Right lobe of liver (tissue), 6 donors: ENCODE measurements around the gene IDH1. TPM values are rescaled to one million over a fixed set of nuclear protein-coding genes. Genes with fewer than 3 reads are reported as not detected.
"Not testable (repeated sequence)": the region's sequence is repeated elsewhere in the genome, so short reads cannot be mapped to it uniquely, and the experiment has no call there.

ENCODE experiments used
- ATAC-seq, 4 donors: fragments of 200-7000 bp; cut with Tn5 transposase; one replicate each; pipeline ENCODE4 v1.9.1; 2020; ENCODE audit warnings: mild to moderate bottlenecking in 4 of 4, moderate library complexity in 4 of 4
- DNase-seq, 3 donors: peaks; one replicate each; pipeline ENCODE4 v3.0.0-alpha.2; 2020
- H3K27ac ChIP-seq, 3 donors: fragments of 200-600 bp; one replicate each; pipeline ENCODE4 v1.8.0; 2022
- H3K27me3 ChIP-seq, 2 donors: fragments of 200-600 bp; one replicate each; pipeline ENCODE4 v1.8.0; 2022
- H3K36me3 ChIP-seq, 4 donors: fragments of 200-600 bp; sonication (generic) in 1 of 4; one replicate each; pipeline versions ENCODE4 v1.5.1 to v1.8.0; 2017 to 2022; ENCODE audit warnings: control low read depth in 1 of 4
- H3K4me1 ChIP-seq, 4 donors: fragments of 200-600 bp; sonication (generic) in 1 of 4; one replicate each; pipeline versions ENCODE4 v1.5.1 to v1.8.0; 2017 to 2022; ENCODE audit warnings: control low read depth in 1 of 4
- H3K4me3 ChIP-seq, 3 donors: fragments of 200-600 bp; one replicate each; pipeline ENCODE4 v1.8.0; 2022
- H3K9me3 ChIP-seq, 4 donors: fragments of 200-600 bp; sonication (generic) in 1 of 4; one replicate each; pipeline versions ENCODE4 v1.5.1 to v1.8.0; 2017 to 2022; ENCODE audit warnings: control low read depth in 1 of 4
- CTCF ChIP-seq, 4 donors: fragments of 200-600 bp in 3 of 4; fragments of 450-650 bp in 1 of 4; IDR thresholded peaks; one replicate each; pipeline versions ENCODE4 v1.5.1 to v1.8.0; 2016 to 2022; ENCODE audit warnings: antibody characterized with exemption in 4 of 4, mild to moderate bottlenecking in 2 of 4
- POLR2A ChIP-seq: fragments of 450-650 bp; IDR thresholded peaks from one replicate; pipeline ENCODE4 v1.6.1; 2017; ENCODE audit warnings: antibody characterized with exemption, mild to moderate bottlenecking
- WGBS: methylation state at CpG from one replicate; pipeline ENCODE4 v1.1.6; 2018; ENCODE audit warnings: low coverage, low lambda C conversion rate; ENCODE audit not compliant: insufficient coverage; ENCODE audit errors: missing lambda C conversion rate; 5-methylcytosine and 5-hydroxymethylcytosine counted together
- intact Hi-C, 2 donors: fragments of 100-400 bp; cut with DNase I; formaldehyde crosslinking; loops; one replicate each; pipeline versions ENCODE4 v1.11.2 to v1.14.1; 2022
- total RNA-seq, 6 experiments: library from RNA; depleted of rRNA in 2 of 6; stranded (reverse); fragments of >200 nt in 2 of 6; fragmentation: NEBNext Ultra II Directional in 3 of 6; extraction: Animal tissue kit (Norgen Biotek cat#: 25700) in 3 of 6; gene quantifications; one replicate each; pipeline versions ENCODE4 v1.1.0 to v1.2.4, GENCODE V29; 2016 to 2023
- donor health status: DM: no; HTN: yes; CAD: no.
- donor health status: DM: no; HTN: no; CAD: no.
- donor health status: DM: no; HTN: no; CAD: no.
- donor health status: DM: no; HTN: yes; CAD: no.
- donor health status: DM: no; HTN: yes; CAD: no.

Gene IDH1
- total RNA-seq, 6 experiments from 2014 or later = 147 to 682 (median 184) TPM

- no peak for ATAC-seq
- Histone ChIP-seq H3K4me1 (peaks cover 0 to 4% (median 0%) of the 10 kb centered on the region in 4 donors), H3K4me3 (no peak overlapping the region), H3K9me3 (no peaks in the 10 kb centered on the region), H3K36me3 (no peaks in the 10 kb centered on the region), H3K27me3 (no peaks in the 10 kb centered on the region), H3K27ac (no peak overlapping the region)
- TF ChIP-seq CTCF (IDR thresholded peaks at IDR 0.05) = no peak
- no peak for TF ChIP-seq POLR2A
- intact Hi-C loops = no loop called here
- no peak for DNase-seq
- WGBS = 64% methylated on average over 1 of the region's 1 CpG
These were observed 26.4 kb downstream of the IDH1 start for GRCh38 chr2:208228476-208228875.

GRCh38 chr2:208227581-208228232 is 27.2 kb downstream of the IDH1 start:
- H3K36me3 ChIP-seq = no peaks in the 10 kb centered on the region
- intact Hi-C loops = no loop called here
- H3K4me1 ChIP-seq = peaks cover 0 to 4% (median 0%) of the 10 kb centered on the region in 4 donors
- H3K27me3 ChIP-seq = no peaks in the 10 kb centered on the region
- 100% methylated on average over 1 of the region's 33 CpGs for WGBS
- no peak for DNase-seq
- H3K4me3 ChIP-seq = no peak overlapping the region
- H3K9me3 ChIP-seq = no peaks in the 10 kb centered on the region
- H3K27ac ChIP-seq = no peak overlapping the region
- no peak for TF ChIP-seq CTCF (IDR thresholded peaks at IDR 0.05)
- TF ChIP-seq POLR2A = no peak
- ATAC-seq = peak in 1 of 4 donors; percentile 23

GRCh38 chr2:208224802-208225201 is 30.1 kb downstream of the IDH1 start:
- DNase-seq (no peak), ATAC-seq (no peak)
- H3K4me3 ChIP-seq = no peak overlapping the region
- intact Hi-C loops = no loop called here
- H3K4me1 ChIP-seq = no peaks in the 10 kb centered on the region
- 93% methylated on average over 2 of the region's 2 CpGs for WGBS
- no peak overlapping the region for H3K27ac ChIP-seq
- H3K36me3 ChIP-seq = no peaks in the 10 kb centered on the region
- no peaks in the 10 kb centered on the region for H3K9me3 ChIP-seq
- no peaks in the 10 kb centered on the region for H3K27me3 ChIP-seq
- TF ChIP-seq CTCF (IDR thresholded peaks at IDR 0.05) (no peak), POLR2A (no peak)

- Histone ChIP-seq H3K4me3 (no peak overlapping the region), H3K27ac (no peak overlapping the region), H3K27me3 (no peaks in the 10 kb centered on the region), H3K4me1 (no peaks in the 10 kb centered on the region), H3K9me3 (no peaks in the 10 kb centered on the region), H3K36me3 (no peaks in the 10 kb centered on the region)
- no peak for TF ChIP-seq POLR2A
- intact Hi-C loops = no loop called here
- DNase-seq (no peak), ATAC-seq (no peak)
- 84% methylated on average over 3 of the region's 3 CpGs for WGBS
These were observed 32.5 kb downstream of the IDH1 start for GRCh38 chr2:208222351-208222750.

- DNase-seq, ATAC-seq, H3K4me1 ChIP-seq, intact Hi-C loops, H3K27ac ChIP-seq, H3K9me3 ChIP-seq, H3K36me3 ChIP-seq, H3K27me3 ChIP-seq, H3K4me3 ChIP-seq: not testable (repeated sequence)
- no CpG with 5 or more reads among the region's 3 CpGs for WGBS
These were observed 33.0 kb downstream of the IDH1 start for GRCh38 chr2:208221873-208222272.
